Upper lobe of right lung (tissue), 1 donor: ENCODE measurements around the gene ING3. TPM values are rescaled to one million over a fixed set of nuclear protein-coding genes. Genes with fewer than 3 reads are reported as not detected.

ENCODE experiments used
- ATAC-seq: fragments of 200-7000 bp; cut with Tn5 transposase; one replicate; pipeline ENCODE4 v1.9.1; 2020; ENCODE audit warnings: mild to moderate bottlenecking, moderate library complexity
- DNase-seq: peaks from one replicate; pipeline ENCODE4 v3.0.0-alpha.2; 2020
- H3K27ac ChIP-seq: fragments of 200-600 bp; one replicate; pipeline ENCODE4 v1.8.0; 2022
- H3K27me3 ChIP-seq: fragments of 200-600 bp; one replicate; pipeline ENCODE4 v1.8.0; 2022; ENCODE audit warnings: mild to moderate bottlenecking
- H3K36me3 ChIP-seq: fragments of 200-600 bp; one replicate; pipeline ENCODE4 v1.8.0; 2022
- H3K4me1 ChIP-seq: fragments of 200-600 bp; one replicate; pipeline ENCODE4 v1.8.0; 2022
- H3K4me3 ChIP-seq: fragments of 200-600 bp; one replicate; pipeline ENCODE4 v1.8.0; 2022; ENCODE audit warnings: mild to moderate bottlenecking
- H3K9me3 ChIP-seq: fragments of 200-600 bp; one replicate; pipeline ENCODE4 v1.8.0; 2022
- intact Hi-C: fragments of 100-400 bp; cut with DNase I; formaldehyde crosslinking; loops from one replicate; pipeline ENCODE4 v1.11.0; 2022
- total RNA-seq: library from RNA; stranded (reverse); fragmentation: NEBNext Ultra II Directional; extraction: Animal tissue kit (Norgen Biotek cat#: 25700); gene quantifications from one replicate; pipeline ENCODE4 v1.2.1, GENCODE V29; 2021
- TF ChIP-seq, protein P1 (sequence below): fragments of 200-600 bp; IDR thresholded peaks from one replicate; pipeline ENCODE4 v1.8.0; 2022; ENCODE audit warnings: antibody characterized with exemption
- donor health status: DM: no; HTN: yes; CAD: no; lungs with severe emphysema.

ING3 gene
- total RNA-seq, 1 donor from 2014 or later, result 17.9 TPM

DNA sequence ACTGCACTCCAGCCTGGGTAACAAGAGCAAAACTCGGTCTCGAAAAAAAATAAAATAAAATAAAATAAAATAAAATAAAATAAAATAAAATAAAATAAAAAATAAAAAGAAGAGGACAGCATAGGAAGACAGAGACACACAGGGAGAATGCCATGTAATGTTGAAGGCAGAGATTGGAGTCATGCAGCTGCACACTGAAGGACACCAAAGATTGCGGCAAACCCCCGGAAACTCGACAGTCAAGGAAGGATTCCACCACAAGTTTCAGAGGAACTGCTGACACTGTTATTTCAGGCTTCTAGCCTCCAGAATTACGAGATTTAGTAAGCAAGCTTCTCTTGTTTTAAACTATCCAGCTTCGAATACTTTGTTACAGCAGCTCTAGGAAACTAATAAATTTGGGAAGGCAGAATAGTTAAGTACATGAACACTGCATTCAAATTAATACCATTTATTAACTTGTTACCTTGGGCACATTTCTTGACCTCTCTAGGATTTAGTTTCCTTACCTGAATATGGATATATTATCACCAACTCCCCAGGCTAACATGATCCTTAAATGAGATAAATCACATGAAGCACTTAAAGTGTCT is 47.4 kb downstream of the ING3 start:
- TF ChIP-seq, protein P1, sequence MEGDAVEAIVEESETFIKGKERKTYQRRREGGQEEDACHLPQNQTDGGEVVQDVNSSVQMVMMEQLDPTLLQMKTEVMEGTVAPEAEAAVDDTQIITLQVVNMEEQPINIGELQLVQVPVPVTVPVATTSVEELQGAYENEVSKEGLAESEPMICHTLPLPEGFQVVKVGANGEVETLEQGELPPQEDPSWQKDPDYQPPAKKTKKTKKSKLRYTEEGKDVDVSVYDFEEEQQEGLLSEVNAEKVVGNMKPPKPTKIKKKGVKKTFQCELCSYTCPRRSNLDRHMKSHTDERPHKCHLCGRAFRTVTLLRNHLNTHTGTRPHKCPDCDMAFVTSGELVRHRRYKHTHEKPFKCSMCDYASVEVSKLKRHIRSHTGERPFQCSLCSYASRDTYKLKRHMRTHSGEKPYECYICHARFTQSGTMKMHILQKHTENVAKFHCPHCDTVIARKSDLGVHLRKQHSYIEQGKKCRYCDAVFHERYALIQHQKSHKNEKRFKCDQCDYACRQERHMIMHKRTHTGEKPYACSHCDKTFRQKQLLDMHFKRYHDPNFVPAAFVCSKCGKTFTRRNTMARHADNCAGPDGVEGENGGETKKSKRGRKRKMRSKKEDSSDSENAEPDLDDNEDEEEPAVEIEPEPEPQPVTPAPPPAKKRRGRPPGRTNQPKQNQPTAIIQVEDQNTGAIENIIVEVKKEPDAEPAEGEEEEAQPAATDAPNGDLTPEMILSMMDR, result no peak
- no peak overlapping the region for H3K27ac ChIP-seq
- ATAC-seq (peak; percentile 73), DNase-seq (no peak)
- intact Hi-C loops, result no loop called here
- peaks cover 34% of the 10 kb centered on the region for H3K4me1 ChIP-seq
- no peaks in the 10 kb centered on the region for H3K9me3 ChIP-seq
- H3K4me3 ChIP-seq, result no peak overlapping the region
- H3K27me3 ChIP-seq, result no peaks in the 10 kb centered on the region
- no peaks in the 10 kb centered on the region for H3K36me3 ChIP-seq

- no peaks in the 10 kb centered on the region for H3K36me3 ChIP-seq
- H3K4me1 ChIP-seq, result peaks cover 31% of the 10 kb centered on the region
- ATAC-seq, result no peak
- H3K27ac ChIP-seq, result no peak overlapping the region
- no peak overlapping the region for H3K4me3 ChIP-seq
- intact Hi-C loops, result no loop called here
- TF ChIP-seq, protein P1, result no peak
- H3K27me3 ChIP-seq, result no peaks in the 10 kb centered on the region
- H3K9me3 ChIP-seq, result no peaks in the 10 kb centered on the region
- no peak for DNase-seq
Observed at GRCh38 chr7:120998520-120998919, 47.9 kb downstream of the ING3 start.

DNA sequence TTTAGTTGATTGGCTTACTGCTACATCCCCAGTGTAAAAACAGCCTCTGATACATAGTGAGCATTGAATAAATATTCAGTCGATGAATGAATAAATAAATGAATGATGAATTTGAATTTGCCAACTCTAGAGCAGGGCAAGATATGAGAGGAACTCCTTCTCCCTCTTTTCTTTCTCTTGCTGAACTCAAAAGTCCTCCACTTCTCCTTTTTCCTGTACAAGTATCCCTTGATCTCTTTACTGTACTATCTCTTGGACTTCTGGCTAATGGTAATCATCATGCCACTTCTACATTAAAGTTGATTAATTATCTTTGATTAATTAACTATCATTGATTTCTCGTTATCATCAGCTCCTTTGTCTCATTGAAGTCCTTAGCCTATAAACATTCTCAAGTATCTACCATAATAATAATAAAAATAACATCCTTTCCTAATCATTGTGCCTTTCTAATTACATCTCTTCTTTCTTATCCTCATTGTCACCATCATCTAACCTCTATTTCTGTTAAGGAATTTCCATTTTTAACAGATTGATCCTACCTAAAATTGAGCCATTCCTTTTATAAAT is 48.5 kb downstream of the ING3 start:
- TF ChIP-seq, protein P1, result no peak
- ATAC-seq, result no peak
- Histone ChIP-seq H3K4me3 (no peak overlapping the region), H3K27ac (no peak overlapping the region), H3K27me3 (no peaks in the 10 kb centered on the region), H3K9me3 (no peaks in the 10 kb centered on the region), H3K4me1 (peaks cover 27% of the 10 kb centered on the region), H3K36me3 (no peaks in the 10 kb centered on the region)
- DNase-seq, result no peak
- intact Hi-C loops, result no loop called here

- H3K27me3 ChIP-seq, result no peaks in the 10 kb centered on the region
- H3K36me3 ChIP-seq, result no peaks in the 10 kb centered on the region
- DNase-seq, result no peak
- TF ChIP-seq, protein P1, result no peak
- no peak overlapping the region for H3K27ac ChIP-seq
- no peak overlapping the region for H3K4me3 ChIP-seq
- intact Hi-C loops, result no loop called here
- no peaks in the 10 kb centered on the region for H3K9me3 ChIP-seq
- H3K4me1 ChIP-seq, result peaks cover 25% of the 10 kb centered on the region
- ATAC-seq, result no peak
Observed at GRCh38 chr7:121000081-121000983, 49.8 kb downstream of the ING3 start.

- TF ChIP-seq, protein P1, result no peak
- ATAC-seq (no peak), DNase-seq (no peak)
- H3K36me3 ChIP-seq, result no peaks in the 10 kb centered on the region
- peaks cover 20% of the 10 kb centered on the region for H3K4me1 ChIP-seq
- no peak overlapping the region for H3K27ac ChIP-seq
- no peak overlapping the region for H3K4me3 ChIP-seq
- H3K9me3 ChIP-seq, result no peaks in the 10 kb centered on the region
- intact Hi-C loops, result no loop called here
- H3K27me3 ChIP-seq, result no peaks in the 10 kb centered on the region
Observed at GRCh38 chr7:121001234-121001906, 50.8 kb downstream of the ING3 start.
